H9 (cell line): Measurements from ENCODE around the gene LAGE3. TPM values are rescaled to one million over a fixed set of nuclear protein-coding genes. Genes with fewer than 3 reads are reported as not detected.

Experiments used
- DNase-seq: peaks from one replicate; pipeline ENCODE4 v3.0.0-alpha.2; 2017
- H2AFZ ChIP-seq: one replicate; pipeline ENCODE4 v1.6.1; 2013; ENCODE audit warnings: mild to moderate bottlenecking, low read length, control low read depth, moderate library complexity
- H2AK5ac ChIP-seq: 2 replicates; pipeline ENCODE4 v1.6.1; 2013; ENCODE audit warnings: low read length, control low read depth, mixed read lengths; ENCODE audit not compliant: insufficient read length
- H2BK120ac ChIP-seq: one replicate; pipeline ENCODE4 v1.6.1; 2013; ENCODE audit warnings: low read depth, mild to moderate bottlenecking, low read length, control low read depth, inconsistent platforms; ENCODE audit not compliant: poor library complexity, severe bottlenecking
- H2BK12ac ChIP-seq: 2 replicates; pipeline ENCODE4 v1.6.1; 2013; ENCODE audit warnings: low read length, control low read depth, mixed read lengths, low read depth; ENCODE audit not compliant: insufficient read length
- H2BK15ac ChIP-seq: 2 replicates; pipeline ENCODE4 v1.6.1; 2013; ENCODE audit warnings: low read depth, low read length, control low read depth
- H2BK20ac ChIP-seq: one replicate; pipeline ENCODE4 v1.6.1; 2013; ENCODE audit warnings: low read depth, mild to moderate bottlenecking, low read length, control low read depth, inconsistent platforms; ENCODE audit not compliant: poor library complexity, severe bottlenecking
- H2BK5ac ChIP-seq: 2 replicates; pipeline ENCODE4 v1.6.1; 2013; ENCODE audit warnings: low read length, control low read depth, mixed read lengths; ENCODE audit not compliant: insufficient read length
- H3K14ac ChIP-seq: 2 replicates; pipeline ENCODE4 v1.6.1; 2013; ENCODE audit warnings: low read length, control low read depth; ENCODE audit not compliant: insufficient read depth
- H3K18ac ChIP-seq: 2 replicates; pipeline ENCODE4 v1.6.1; 2013; ENCODE audit warnings: low read depth, mild to moderate bottlenecking, mixed read lengths, low read length, control low read depth; ENCODE audit not compliant: insufficient read length
- H3K23ac ChIP-seq: 2 replicates; pipeline ENCODE4 v1.6.1; 2013; ENCODE audit warnings: low read length, control low read depth, mixed read lengths, low read depth; ENCODE audit not compliant: insufficient read length
- H3K23me2 ChIP-seq: 2 replicates; pipeline ENCODE4 v1.6.1; 2013; ENCODE audit warnings: low read depth, mild to moderate bottlenecking, mixed read lengths, low read length, control low read depth; ENCODE audit not compliant: insufficient read length, poor library complexity, severe bottlenecking
- H3K27ac ChIP-seq: 2 replicates; pipeline ENCODE4 v1.5.1; 2013; ENCODE audit warnings: low read length, control low read depth, mixed read lengths, low read depth; ENCODE audit not compliant: insufficient read length
- H3K27me3 ChIP-seq: 2 replicates; pipeline ENCODE4 v1.6.1; 2013; ENCODE audit warnings: low read length, control low read depth, inconsistent platforms; ENCODE audit not compliant: insufficient read depth
- H3K4ac ChIP-seq: 2 replicates; pipeline ENCODE4 v1.6.1; 2013; ENCODE audit warnings: low read depth, mild to moderate bottlenecking, control low read depth, inconsistent platforms, low read length, moderate library complexity
- H3K4me1 ChIP-seq: 2 replicates; pipeline ENCODE4 v1.6.1; 2013; ENCODE audit warnings: low read length, control low read depth, inconsistent platforms; ENCODE audit not compliant: insufficient read depth
- H3K4me2 ChIP-seq: 2 replicates; pipeline ENCODE4 v1.6.1; 2013; ENCODE audit warnings: low read length, control low read depth, mixed read lengths; ENCODE audit not compliant: insufficient read length, insufficient read depth
- H3K56ac ChIP-seq: 2 replicates; pipeline ENCODE4 v1.6.1; 2013; ENCODE audit warnings: low read depth, mild to moderate bottlenecking, mixed read lengths, low read length, control low read depth; ENCODE audit not compliant: insufficient read length
- H3K79me1 ChIP-seq: 2 replicates; pipeline ENCODE4 v1.6.1; 2013; ENCODE audit warnings: low read depth, mild to moderate bottlenecking, moderate library complexity, low read length, control low read depth, inconsistent platforms; ENCODE audit not compliant: insufficient read depth, poor library complexity, severe bottlenecking
- H3K79me2 ChIP-seq: 2 replicates; pipeline ENCODE4 v1.6.1; 2013; ENCODE audit warnings: low read length, control low read depth, inconsistent platforms; ENCODE audit not compliant: insufficient read depth
- H3K9ac ChIP-seq: 2 replicates; pipeline ENCODE4 v1.6.1; 2013; ENCODE audit warnings: low read length, control low read depth, mixed read lengths; ENCODE audit not compliant: insufficient read length; ENCODE audit errors: extremely low read depth
- H3K9me3 ChIP-seq: one replicate; pipeline ENCODE4 v1.6.1; 2013; ENCODE audit warnings: low read depth, low read length, inconsistent platforms; ENCODE audit not compliant: control insufficient read depth
- H3T11ph ChIP-seq: one replicate; pipeline ENCODE4 v1.6.1; 2013; ENCODE audit warnings: mild to moderate bottlenecking, low read length, control low read depth, inconsistent platforms
- H4K20me1 ChIP-seq: one replicate; pipeline ENCODE4 v1.6.1; 2013; ENCODE audit not compliant: control insufficient read depth, insufficient read length, insufficient read depth
- H4K5ac ChIP-seq: 2 replicates; pipeline ENCODE4 v1.6.1; 2013; ENCODE audit warnings: low read depth, mild to moderate bottlenecking, mixed read lengths, low read length, control low read depth; ENCODE audit not compliant: insufficient read length
- H4K8ac ChIP-seq: replicated peaks from 2 replicates; pipeline ENCODE4 v1.6.1; 2013; ENCODE audit warnings: low read length, control low read depth, mixed read lengths, low read depth; ENCODE audit not compliant: insufficient read length
- H4K91ac ChIP-seq: 2 replicates; pipeline ENCODE4 v1.6.1; 2013; ENCODE audit warnings: low read depth, mild to moderate bottlenecking, moderate library complexity, mixed read lengths, low read length, control low read depth; ENCODE audit not compliant: insufficient read length
- H3K27ac Mint-ChIP-seq, 3 experiments: 2 replicates in 2 of 3; 3 replicates in 1 of 3; pipeline ENCODE4 v1.8.0; 2020 to 2021; ENCODE audit warnings: mixed read lengths in 3 of 3, mild to moderate bottlenecking in 1 of 3, moderate library complexity in 1 of 3
- H3K27me3 Mint-ChIP-seq: 2 replicates; pipeline ENCODE4 v1.8.0; 2021; ENCODE audit warnings: low read depth, mild to moderate bottlenecking, moderate library complexity, mixed read lengths
- H3K36me3 Mint-ChIP-seq, 3 experiments: 2 replicates in 2 of 3; 3 replicates in 1 of 3; pipeline ENCODE4 v1.8.0; 2020 to 2021; ENCODE audit warnings: low read depth in 3 of 3, mixed read lengths in 3 of 3; ENCODE audit not compliant: insufficient read depth in 1 of 3
- H3K4me1 Mint-ChIP-seq, 2 experiments: 2 replicates each; pipeline ENCODE4 v1.8.0; 2020; ENCODE audit warnings: mixed read lengths in 2 of 2
- H3K4me3 Mint-ChIP-seq, 2 experiments: 2 replicates in 1 of 2; 3 replicates in 1 of 2; pipeline ENCODE4 v1.8.0; 2020 to 2021; ENCODE audit warnings: mild to moderate bottlenecking in 2 of 2, mixed read lengths in 2 of 2, moderate library complexity in 1 of 2
- H3K9me3 Mint-ChIP-seq, 2 experiments: 2 replicates in 1 of 2; 3 replicates in 1 of 2; pipeline ENCODE4 v1.8.0; 2020; ENCODE audit warnings: mild to moderate bottlenecking in 2 of 2, mixed read lengths in 2 of 2, moderate library complexity in 1 of 2
- CTCF ChIP-seq: fragments of 200-600 bp; sonication (generic); conservative IDR thresholded peaks from 3 replicates; pipeline ENCODE4 v1.8.0; 2021; ENCODE audit warnings: antibody characterized with exemption, mild to moderate bottlenecking
- WGBS: extraction: QIAGEN DNeasy Blood & Tissue Kit; methylation state at CpG from one replicate; pipeline ENCODE4 v1.1.7; 2013; ENCODE audit warnings: missing lambda C conversion rate, low lambda C conversion rate, mixed read lengths; ENCODE audit not compliant: insufficient read length; ENCODE audit errors: extremely low coverage; 5-methylcytosine and 5-hydroxymethylcytosine counted together
- total RNA-seq: library from RNA; stranded (reverse); gene quantifications from 2 replicates; pipeline ENCODE4 v1.2.1, GENCODE V29; 2021

LAGE3 gene
- total RNA-seq, 1 experiment from 2014 or later = 32.5 TPM

- Histone ChIP-seq H3K9me3 (peaks cover 7% of the 10 kb centered on the region), H4K8ac (no peak overlapping the region), H3K4ac (no peak overlapping the region), H3T11ph (no peak overlapping the region), H3K27me3 (no peaks in the 10 kb centered on the region), H3K56ac (no peak overlapping the region), H2AK5ac (no peak overlapping the region), H4K91ac (no peak overlapping the region), H3K4me1 (no peaks in the 10 kb centered on the region), H3K18ac (no peak overlapping the region), H2BK5ac (no peak overlapping the region), H3K79me2 (no peaks in the 10 kb centered on the region), H2BK12ac (no peak overlapping the region), H2AFZ (no peak overlapping the region), H3K14ac (no peak overlapping the region), H3K23ac (no peak overlapping the region), H3K79me1 (no peaks in the 10 kb centered on the region), H2BK120ac (no peak overlapping the region), H2BK15ac (no peak overlapping the region), H3K23me2 (no peaks in the 10 kb centered on the region), H4K5ac (no peak overlapping the region), H3K27ac (no peak overlapping the region), H3K9ac (no peak overlapping the region), H2BK20ac (no peak overlapping the region), H4K20me1 (no peaks in the 10 kb centered on the region), H3K4me2 (no peak overlapping the region)
- no peak for TF ChIP-seq CTCF
- no peak for DNase-seq
- Mint-ChIP-seq H3K36me3 (no peaks in the 10 kb centered on the region; a peak in 2 of 7 replicates), H3K4me1 (peaks cover 1 to 4% of the 10 kb centered on the region in 2 experiments; a peak in 3 of 4 replicates), H3K27ac (no peak overlapping the region), H3K9me3 (peaks cover 55 to 65% of the 10 kb centered on the region in 2 experiments), H3K27me3 (peaks cover 7% of the 10 kb centered on the region; the same call in 1 of the 2 replicates), H3K4me3 (no peak overlapping the region)
- WGBS = no CpG with 5 or more reads among the region's 3 CpGs
These were observed 15.6 kb upstream of the LAGE3 start for GRCh38 chrX:154494715-154495114.
